ENCODE measurements around the gene IL36RN. TPM values are rescaled to one million over a fixed set of nuclear protein-coding genes. Genes with fewer than 3 reads are reported as not detected.

Gene IL36RN
- total RNA-seq, 1 experiment from 2014 or later, result 0.12 TPM

DNA sequence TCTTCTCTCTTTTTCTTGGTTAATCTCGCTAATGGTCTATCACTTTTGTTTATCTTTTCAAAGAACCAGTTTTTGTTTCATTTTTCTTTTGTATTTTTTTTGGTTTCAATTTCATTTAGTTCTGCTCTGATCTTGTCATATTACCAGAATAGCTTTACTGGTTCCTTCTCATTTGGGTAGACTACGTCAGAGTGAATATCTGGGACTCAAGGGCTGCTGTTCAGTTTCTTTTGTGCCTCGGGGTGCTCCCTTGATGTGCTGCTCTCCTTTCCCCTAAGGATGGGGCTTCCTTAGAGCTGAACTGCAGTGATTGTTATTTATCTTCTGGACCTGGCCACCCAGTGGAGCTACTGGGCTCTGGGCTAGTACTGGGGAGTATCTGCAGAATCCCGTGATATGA is 39.0 kb downstream of the IL36RN start:
- Mint-ChIP-seq H3K27ac (ENCODE audit: unreplicated experiment) (no peak overlapping the region), H3K27me3 (ENCODE audit: unreplicated experiment) (no peaks in the 10 kb centered on the region), H3K4me1 (ENCODE audit: low read depth, unreplicated experiment) (no peaks in the 10 kb centered on the region), H3K36me3 (ENCODE audit: insufficient read depth, unreplicated experiment) (no peaks in the 10 kb centered on the region), H3K4me3 (ENCODE audit: low read depth, unreplicated experiment) (no peak overlapping the region), H3K9me3 (ENCODE audit: low read depth, unreplicated experiment) (peaks cover 7% of the 10 kb centered on the region)
- no TSS peak for BruUV-seq (replicated peaks)
- CTCF ChIA-PET, result interaction anchor here (0.6 kb wide), 1 partner anchor 22 kb away, joined by 3 read pairs; no protein-coding TSS in a partner anchor
- intact Hi-C loops (cut with micrococcal nuclease; ENCODE audit: unreplicated experiment), result no loop called here
- no peak for DNase-seq
- TF ChIP-seq, protein P1, sequence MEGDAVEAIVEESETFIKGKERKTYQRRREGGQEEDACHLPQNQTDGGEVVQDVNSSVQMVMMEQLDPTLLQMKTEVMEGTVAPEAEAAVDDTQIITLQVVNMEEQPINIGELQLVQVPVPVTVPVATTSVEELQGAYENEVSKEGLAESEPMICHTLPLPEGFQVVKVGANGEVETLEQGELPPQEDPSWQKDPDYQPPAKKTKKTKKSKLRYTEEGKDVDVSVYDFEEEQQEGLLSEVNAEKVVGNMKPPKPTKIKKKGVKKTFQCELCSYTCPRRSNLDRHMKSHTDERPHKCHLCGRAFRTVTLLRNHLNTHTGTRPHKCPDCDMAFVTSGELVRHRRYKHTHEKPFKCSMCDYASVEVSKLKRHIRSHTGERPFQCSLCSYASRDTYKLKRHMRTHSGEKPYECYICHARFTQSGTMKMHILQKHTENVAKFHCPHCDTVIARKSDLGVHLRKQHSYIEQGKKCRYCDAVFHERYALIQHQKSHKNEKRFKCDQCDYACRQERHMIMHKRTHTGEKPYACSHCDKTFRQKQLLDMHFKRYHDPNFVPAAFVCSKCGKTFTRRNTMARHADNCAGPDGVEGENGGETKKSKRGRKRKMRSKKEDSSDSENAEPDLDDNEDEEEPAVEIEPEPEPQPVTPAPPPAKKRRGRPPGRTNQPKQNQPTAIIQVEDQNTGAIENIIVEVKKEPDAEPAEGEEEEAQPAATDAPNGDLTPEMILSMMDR (IDR thresholded peaks at IDR 0.05; ENCODE audit: unreplicated experiment), result no peak

DNA sequence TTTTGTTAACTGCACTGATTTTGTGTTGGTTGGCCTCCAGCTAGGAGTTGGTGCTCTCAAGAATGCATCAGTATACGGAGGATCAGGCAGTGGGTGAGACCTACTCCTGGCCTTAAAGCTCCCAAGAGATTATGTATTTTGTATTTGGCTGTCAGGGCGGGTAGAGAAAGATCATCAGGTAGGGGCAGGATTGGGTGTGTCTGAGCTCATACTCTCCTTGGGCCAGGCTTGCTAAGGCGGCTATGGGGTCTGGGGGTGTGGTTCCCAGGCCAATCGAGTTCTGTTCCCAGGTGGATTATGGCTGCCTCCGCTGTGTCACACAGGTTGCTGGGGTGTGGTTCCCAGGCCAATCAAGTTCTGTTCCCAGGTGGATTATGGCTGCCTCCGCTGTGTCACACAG is 39.5 kb downstream of the IL36RN start:
- H3K4me1 Mint-ChIP-seq (ENCODE audit: low read depth, unreplicated experiment), result no peaks in the 10 kb centered on the region
- CTCF ChIA-PET, result no interaction called here
- no peak for DNase-seq
- no peaks in the 10 kb centered on the region for H3K27me3 Mint-ChIP-seq (ENCODE audit: unreplicated experiment)
- TF ChIP-seq, protein P1 (IDR thresholded peaks at IDR 0.05; ENCODE audit: unreplicated experiment), result no peak
- no peak overlapping the region for H3K4me3 Mint-ChIP-seq (ENCODE audit: low read depth, unreplicated experiment)
- no peaks in the 10 kb centered on the region for H3K36me3 Mint-ChIP-seq (ENCODE audit: insufficient read depth, unreplicated experiment)
- no TSS peak for BruUV-seq (replicated peaks)
- H3K9me3 Mint-ChIP-seq (ENCODE audit: low read depth, unreplicated experiment), result peaks cover 11% of the 10 kb centered on the region
- H3K27ac Mint-ChIP-seq (ENCODE audit: unreplicated experiment), result no peak overlapping the region
- intact Hi-C loops (cut with micrococcal nuclease; ENCODE audit: unreplicated experiment), result no loop called here

DNA sequence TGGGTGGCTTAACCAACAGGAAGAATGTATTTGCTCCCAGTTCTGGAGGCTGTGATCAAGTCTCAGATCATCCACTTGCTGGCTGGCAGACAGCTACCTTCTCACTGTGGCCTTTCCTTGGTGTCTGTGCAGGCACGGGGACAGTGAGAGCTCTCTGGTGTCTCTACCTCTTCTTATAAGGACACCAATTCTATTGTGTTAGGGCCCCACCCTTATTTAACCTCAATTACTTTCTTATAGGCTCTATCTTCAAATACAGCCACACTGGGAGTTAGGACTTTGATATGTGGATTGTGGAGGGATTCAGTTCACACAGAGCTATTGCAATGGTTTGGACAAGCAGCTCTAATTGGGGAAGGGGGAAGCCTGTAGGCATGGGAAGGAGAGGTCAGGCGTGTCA is 43.1 kb downstream of the IL36RN start:
- Mint-ChIP-seq H3K4me1 (ENCODE audit: low read depth, unreplicated experiment) (no peaks in the 10 kb centered on the region), H3K4me3 (ENCODE audit: low read depth, unreplicated experiment) (no peak overlapping the region), H3K27ac (ENCODE audit: unreplicated experiment) (no peak overlapping the region), H3K27me3 (ENCODE audit: unreplicated experiment) (no peaks in the 10 kb centered on the region), H3K9me3 (ENCODE audit: low read depth, unreplicated experiment) (peaks cover 11% of the 10 kb centered on the region), H3K36me3 (ENCODE audit: insufficient read depth, unreplicated experiment) (no peaks in the 10 kb centered on the region)
- BruUV-seq (replicated peaks), result no TSS peak
- no peak for DNase-seq
- TF ChIP-seq, protein P1 (IDR thresholded peaks at IDR 0.05; ENCODE audit: unreplicated experiment), result no peak
- intact Hi-C loops (cut with micrococcal nuclease; ENCODE audit: unreplicated experiment), result no loop called here
- CTCF ChIA-PET, result no interaction called here

DNA sequence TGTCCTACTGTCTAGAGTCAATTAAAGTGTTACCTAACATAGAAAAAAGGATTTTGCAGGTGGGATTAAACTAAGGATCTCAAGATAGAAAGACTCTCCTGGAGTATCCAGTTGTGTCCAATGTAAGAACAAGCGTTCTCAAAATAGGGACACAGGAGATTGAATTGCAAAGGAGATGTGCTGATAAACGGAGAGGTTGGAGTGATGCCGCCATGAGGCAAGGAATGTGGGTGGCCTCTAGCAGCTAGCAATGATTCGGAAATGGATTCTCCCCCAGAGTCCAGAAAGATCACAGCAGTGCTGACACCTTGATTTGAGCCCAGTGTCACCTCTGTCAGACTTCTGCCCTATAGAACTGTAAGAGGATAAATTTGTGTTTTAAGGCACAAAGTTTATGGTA is 44.3 kb downstream of the IL36RN start:
- H3K4me3 Mint-ChIP-seq (ENCODE audit: low read depth, unreplicated experiment), result no peak overlapping the region
- H3K27ac Mint-ChIP-seq (ENCODE audit: unreplicated experiment), result no peak overlapping the region
- TF ChIP-seq, protein P1 (IDR thresholded peaks at IDR 0.05; ENCODE audit: unreplicated experiment), result no peak
- DNase-seq, result no peak
- no peaks in the 10 kb centered on the region for H3K4me1 Mint-ChIP-seq (ENCODE audit: low read depth, unreplicated experiment)
- H3K9me3 Mint-ChIP-seq (ENCODE audit: low read depth, unreplicated experiment), result peaks cover 7% of the 10 kb centered on the region
- no TSS peak for BruUV-seq (replicated peaks)
- H3K27me3 Mint-ChIP-seq (ENCODE audit: unreplicated experiment), result no peaks in the 10 kb centered on the region
- no peaks in the 10 kb centered on the region for H3K36me3 Mint-ChIP-seq (ENCODE audit: insufficient read depth, unreplicated experiment)
- intact Hi-C loops (cut with micrococcal nuclease; ENCODE audit: unreplicated experiment), result no loop called here
- CTCF ChIA-PET, result interaction anchor here (0.7 kb wide), 1 partner anchor 23 kb away, joined by 3 read pairs; no protein-coding TSS in a partner anchor

Data from Calu3 (cell line).